H1 (cell line): ENCODE data around the gene FGF1. TPM values are rescaled to one million over a fixed set of nuclear protein-coding genes. Genes with fewer than 3 reads are reported as not detected.

Experiments
- BCL11A ChIP-seq, 2 experiments: IDR thresholded peaks; one replicate each; pipeline ENCODE4 v1.6.1; 2011; ENCODE audit warnings: low read depth in 2 of 2, low read length in 2 of 2, mild to moderate bottlenecking in 2 of 2
- GABPA ChIP-seq: IDR thresholded peaks from 2 replicates; pipeline ENCODE4 v1.6.1; 2011; ENCODE audit warnings: mild to moderate bottlenecking, low read length, moderate library complexity, borderline replicate concordance; ENCODE audit not compliant: insufficient read depth
- GTF2F1 ChIP-seq: IDR thresholded peaks from 2 replicates; pipeline ENCODE4 v1.6.1; 2012; ENCODE audit warnings: low read depth, low read length, improper control_type of control experiment, borderline replicate concordance
- HDAC2 ChIP-seq, 2 experiments: fragments of 300-600 bp in 1 of 2; sonication (generic) in 1 of 2; IDR thresholded peaks; 2 replicates each; pipeline ENCODE4 v1.6.1; 2011 to 2012; ENCODE audit warnings: low read depth in 2 of 2, low read length in 2 of 2, mild to moderate bottlenecking in 2 of 2, moderate library complexity in 2 of 2, borderline replicate concordance in 1 of 2, inconsistent platforms in 1 of 2
- JUN ChIP-seq: IDR thresholded peaks from 2 replicates; pipeline ENCODE4 v1.6.1; 2011; ENCODE audit warnings: low read depth, mild to moderate bottlenecking, improper control_type of control experiment, low read length
- NRF1 ChIP-seq: IDR thresholded peaks from 2 replicates; pipeline ENCODE4 v1.6.1; 2011; ENCODE audit warnings: mild to moderate bottlenecking, low read depth, low read length, improper control_type of control experiment
- SAP30 ChIP-seq: fragments of 300-600 bp; sonication (generic); IDR thresholded peaks from 2 replicates; pipeline ENCODE4 v1.7.1; 2012; ENCODE audit warnings: low read length, moderate library complexity, mild to moderate bottlenecking, inconsistent platforms; ENCODE audit not compliant: insufficient read depth, insufficient replicate concordance
- SIRT6 ChIP-seq: IDR thresholded peaks from one replicate; pipeline ENCODE4 v1.7.1; 2012; ENCODE audit warnings: low read length, inconsistent platforms
- SRF ChIP-seq: IDR thresholded peaks from 2 replicates; pipeline ENCODE4 v1.6.1; 2011; ENCODE audit warnings: mild to moderate bottlenecking, low read depth, low read length, moderate library complexity
- polyA plus RNA-seq, 7 experiments: library from polyadenylated mRNA; depleted of rRNA in 3 of 7; stranded (reverse) in 5 of 7; unstranded in 2 of 7; fragments of >200 nt in 5 of 7; fragments of 200-250 nt in 2 of 7; gene quantifications; 1 replicate in 5 of 7; 2 replicates in 1 of 7; 4 replicates in 1 of 7; pipeline versions ENCODE4 v1.2.1 to v1.2.3, GENCODE V29; 2011 to 2013; ENCODE audit warnings: missing spikeins in 2 of 7, mixed read lengths in 2 of 7
- total RNA-seq: library from RNA; stranded (reverse); fragmentation: NEBNext Ultra II Directional; extraction: Animal tissue kit (Norgen Biotek cat#: 25700); gene quantifications from 2 replicates; pipeline ENCODE4 v1.2.1, GENCODE V29; 2021
- TF ChIP-seq, protein P1 (sequence below): fragments of 300-600 bp; sonication (generic); IDR thresholded peaks from 2 replicates; pipeline ENCODE4 v1.7.1; 2012; ENCODE audit warnings: low read length, moderate library complexity, mild to moderate bottlenecking, inconsistent platforms; ENCODE audit not compliant: insufficient replicate concordance

The FGF1 gene
- total and polyA plus RNA-seq, 2 of the 8 experiments (the other 6 are each of a cell fraction or from before 2014, with no cell fraction given) = 0.30 to 0.50 TPM

DNA sequence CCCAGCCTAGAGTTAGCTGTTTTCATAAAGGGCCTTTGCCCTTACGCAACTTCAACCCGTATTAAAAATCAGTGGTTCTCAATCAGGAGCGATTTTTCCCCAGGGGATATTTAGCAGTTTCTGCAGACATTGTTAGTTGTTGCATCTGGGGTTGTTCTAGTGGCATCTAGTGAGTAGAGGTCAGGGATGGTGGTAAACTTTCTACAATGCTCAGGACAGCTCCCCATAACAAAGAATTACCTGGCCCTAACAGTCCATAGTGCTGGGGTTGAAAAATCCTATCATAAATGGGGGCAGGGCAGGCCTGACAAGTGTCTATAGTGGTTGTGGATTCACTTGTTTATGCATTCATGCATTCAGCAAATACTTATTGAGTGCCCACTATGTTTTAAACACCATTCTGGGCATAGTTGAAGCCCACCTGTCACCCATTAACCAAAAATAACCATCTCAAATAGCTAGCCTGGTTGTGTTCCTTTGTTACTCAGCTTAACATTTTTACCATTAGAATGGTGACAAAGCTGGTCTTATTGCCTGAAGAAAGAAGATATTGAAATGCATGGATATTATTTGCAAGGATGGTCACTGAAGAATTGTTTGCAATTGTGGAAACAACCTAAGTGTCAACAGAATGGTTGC, 15.9 kb upstream of the FGF1 start (continued):
- TF ChIP-seq, protein P1, sequence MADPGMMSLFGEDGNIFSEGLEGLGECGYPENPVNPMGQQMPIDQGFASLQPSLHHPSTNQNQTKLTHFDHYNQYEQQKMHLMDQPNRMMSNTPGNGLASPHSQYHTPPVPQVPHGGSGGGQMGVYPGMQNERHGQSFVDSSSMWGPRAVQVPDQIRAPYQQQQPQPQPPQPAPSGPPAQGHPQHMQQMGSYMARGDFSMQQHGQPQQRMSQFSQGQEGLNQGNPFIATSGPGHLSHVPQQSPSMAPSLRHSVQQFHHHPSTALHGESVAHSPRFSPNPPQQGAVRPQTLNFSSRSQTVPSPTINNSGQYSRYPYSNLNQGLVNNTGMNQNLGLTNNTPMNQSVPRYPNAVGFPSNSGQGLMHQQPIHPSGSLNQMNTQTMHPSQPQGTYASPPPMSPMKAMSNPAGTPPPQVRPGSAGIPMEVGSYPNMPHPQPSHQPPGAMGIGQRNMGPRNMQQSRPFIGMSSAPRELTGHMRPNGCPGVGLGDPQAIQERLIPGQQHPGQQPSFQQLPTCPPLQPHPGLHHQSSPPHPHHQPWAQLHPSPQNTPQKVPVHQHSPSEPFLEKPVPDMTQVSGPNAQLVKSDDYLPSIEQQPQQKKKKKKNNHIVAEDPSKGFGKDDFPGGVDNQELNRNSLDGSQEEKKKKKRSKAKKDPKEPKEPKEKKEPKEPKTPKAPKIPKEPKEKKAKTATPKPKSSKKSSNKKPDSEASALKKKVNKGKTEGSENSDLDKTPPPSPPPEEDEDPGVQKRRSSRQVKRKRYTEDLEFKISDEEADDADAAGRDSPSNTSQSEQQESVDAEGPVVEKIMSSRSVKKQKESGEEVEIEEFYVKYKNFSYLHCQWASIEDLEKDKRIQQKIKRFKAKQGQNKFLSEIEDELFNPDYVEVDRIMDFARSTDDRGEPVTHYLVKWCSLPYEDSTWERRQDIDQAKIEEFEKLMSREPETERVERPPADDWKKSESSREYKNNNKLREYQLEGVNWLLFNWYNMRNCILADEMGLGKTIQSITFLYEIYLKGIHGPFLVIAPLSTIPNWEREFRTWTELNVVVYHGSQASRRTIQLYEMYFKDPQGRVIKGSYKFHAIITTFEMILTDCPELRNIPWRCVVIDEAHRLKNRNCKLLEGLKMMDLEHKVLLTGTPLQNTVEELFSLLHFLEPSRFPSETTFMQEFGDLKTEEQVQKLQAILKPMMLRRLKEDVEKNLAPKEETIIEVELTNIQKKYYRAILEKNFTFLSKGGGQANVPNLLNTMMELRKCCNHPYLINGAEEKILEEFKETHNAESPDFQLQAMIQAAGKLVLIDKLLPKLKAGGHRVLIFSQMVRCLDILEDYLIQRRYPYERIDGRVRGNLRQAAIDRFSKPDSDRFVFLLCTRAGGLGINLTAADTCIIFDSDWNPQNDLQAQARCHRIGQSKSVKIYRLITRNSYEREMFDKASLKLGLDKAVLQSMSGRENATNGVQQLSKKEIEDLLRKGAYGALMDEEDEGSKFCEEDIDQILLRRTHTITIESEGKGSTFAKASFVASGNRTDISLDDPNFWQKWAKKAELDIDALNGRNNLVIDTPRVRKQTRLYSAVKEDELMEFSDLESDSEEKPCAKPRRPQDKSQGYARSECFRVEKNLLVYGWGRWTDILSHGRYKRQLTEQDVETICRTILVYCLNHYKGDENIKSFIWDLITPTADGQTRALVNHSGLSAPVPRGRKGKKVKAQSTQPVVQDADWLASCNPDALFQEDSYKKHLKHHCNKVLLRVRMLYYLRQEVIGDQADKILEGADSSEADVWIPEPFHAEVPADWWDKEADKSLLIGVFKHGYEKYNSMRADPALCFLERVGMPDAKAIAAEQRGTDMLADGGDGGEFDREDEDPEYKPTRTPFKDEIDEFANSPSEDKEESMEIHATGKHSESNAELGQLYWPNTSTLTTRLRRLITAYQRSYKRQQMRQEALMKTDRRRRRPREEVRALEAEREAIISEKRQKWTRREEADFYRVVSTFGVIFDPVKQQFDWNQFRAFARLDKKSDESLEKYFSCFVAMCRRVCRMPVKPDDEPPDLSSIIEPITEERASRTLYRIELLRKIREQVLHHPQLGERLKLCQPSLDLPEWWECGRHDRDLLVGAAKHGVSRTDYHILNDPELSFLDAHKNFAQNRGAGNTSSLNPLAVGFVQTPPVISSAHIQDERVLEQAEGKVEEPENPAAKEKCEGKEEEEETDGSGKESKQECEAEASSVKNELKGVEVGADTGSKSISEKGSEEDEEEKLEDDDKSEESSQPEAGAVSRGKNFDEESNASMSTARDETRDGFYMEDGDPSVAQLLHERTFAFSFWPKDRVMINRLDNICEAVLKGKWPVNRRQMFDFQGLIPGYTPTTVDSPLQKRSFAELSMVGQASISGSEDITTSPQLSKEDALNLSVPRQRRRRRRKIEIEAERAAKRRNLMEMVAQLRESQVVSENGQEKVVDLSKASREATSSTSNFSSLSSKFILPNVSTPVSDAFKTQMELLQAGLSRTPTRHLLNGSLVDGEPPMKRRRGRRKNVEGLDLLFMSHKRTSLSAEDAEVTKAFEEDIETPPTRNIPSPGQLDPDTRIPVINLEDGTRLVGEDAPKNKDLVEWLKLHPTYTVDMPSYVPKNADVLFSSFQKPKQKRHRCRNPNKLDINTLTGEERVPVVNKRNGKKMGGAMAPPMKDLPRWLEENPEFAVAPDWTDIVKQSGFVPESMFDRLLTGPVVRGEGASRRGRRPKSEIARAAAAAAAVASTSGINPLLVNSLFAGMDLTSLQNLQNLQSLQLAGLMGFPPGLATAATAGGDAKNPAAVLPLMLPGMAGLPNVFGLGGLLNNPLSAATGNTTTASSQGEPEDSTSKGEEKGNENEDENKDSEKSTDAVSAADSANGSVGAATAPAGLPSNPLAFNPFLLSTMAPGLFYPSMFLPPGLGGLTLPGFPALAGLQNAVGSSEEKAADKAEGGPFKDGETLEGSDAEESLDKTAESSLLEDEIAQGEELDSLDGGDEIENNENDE = peak; percentile 26
- TF ChIP-seq GABPA (no peak), BCL11A (IDR thresholded peaks at IDR 0.05; ENCODE audit: low read depth in 2 of 2, low read length in 2 of 2) (peak in 1 of 2 experiments; percentile 75), GTF2F1 (no peak), SAP30 (no peak), NRF1 (no peak), JUN (no peak), SRF (no peak), SIRT6 (no peak), HDAC2 (IDR thresholded peaks at IDR 0.05; ENCODE audit: borderline replicate concordance in 1 of 2, low read depth in 2 of 2, low read length in 2 of 2) (peak in 1 of 2 experiments; percentile 32; a peak in 1 of 4 replicates)
